ENCODE measurements around the gene NPAS4.

GRCh38 chr11:66454247-66454646, 33.4 kb downstream of the NPAS4 start:
- TF ChIP-seq EZH2phosphoT487 (IDR thresholded peaks at IDR 0.05; ENCODE audit: insufficient read depth, low read depth) (no peak), EZH2 (IDR thresholded peaks at IDR 0.05; ENCODE audit: insufficient read depth, poor library complexity, severe bottlenecking) (no peak)
